GM10248 (cell line): Measurements from ENCODE around the gene C2orf92.
A peak's percentile ranks its signal among the peaks of the same experiment; 100 is the strongest.

Experiments
- CTCF ChIA-PET: fragments of 300-600 bp; sonication (Branson Sonifier 250); formaldehyde crosslinking; extraction: SDS; loops from one replicate; lab custom pipeline; 2021; ENCODE audit warnings: antibody characterized with exemption; lab: Yijun Ruan, JAX
- POLR2A ChIA-PET: fragments of 350-650 bp; sonication (Branson Sonifier 250); formaldehyde crosslinking; extraction: SDS; loops from one replicate; lab custom pipeline; 2020; ENCODE audit warnings: antibody characterized with exemption; lab: Yijun Ruan, JAX
- DNase-seq: peaks from one replicate; pipeline ENCODE4 v3.0.0; 2012; ENCODE audit errors: extremely low spot score
- TF ChIP-seq, protein P1 (sequence below): IDR thresholded peaks from 2 replicates; pipeline ENCODE4 v1.5.1; 2012; ENCODE audit warnings: mild to moderate bottlenecking, low read depth; ENCODE audit errors: extremely low read depth, missing control alignments, control extremely low read depth

C2orf92 gene

DNA sequence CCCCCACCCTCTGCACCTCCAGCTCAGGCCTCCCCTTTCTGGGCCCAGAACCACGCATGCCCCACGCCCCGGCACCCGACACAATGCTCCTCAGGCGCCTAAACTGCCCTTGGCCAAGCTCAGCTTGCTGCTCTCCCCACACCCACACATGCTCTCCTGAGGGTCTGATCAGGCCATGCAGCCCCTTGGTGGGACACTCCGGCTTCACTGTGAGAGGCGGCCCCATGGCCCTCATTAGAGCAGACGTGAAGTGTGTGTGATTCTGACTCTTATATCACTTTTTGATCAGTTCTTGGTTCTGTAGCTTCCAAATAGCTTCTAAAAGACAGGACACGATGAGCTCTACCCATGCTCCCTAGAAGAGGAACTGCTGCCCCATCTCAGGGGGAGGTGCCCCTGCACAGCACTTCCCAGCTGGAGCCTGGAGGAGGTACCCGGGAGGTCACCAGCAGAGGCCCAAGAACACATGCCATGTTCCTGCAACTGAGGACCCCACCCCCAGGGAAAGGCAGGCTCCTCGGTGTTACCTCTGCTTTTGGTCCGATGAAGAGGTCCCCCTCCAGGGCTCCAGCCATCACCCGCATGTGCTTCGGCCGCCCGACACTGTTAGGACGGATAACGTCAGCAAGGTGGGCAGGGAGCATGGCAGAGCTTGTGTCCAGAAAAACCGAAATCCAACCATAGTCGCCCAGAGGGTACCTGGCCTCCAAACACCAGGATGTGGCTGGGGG is 9.3 kb upstream of the C2orf92 start:
- DNase-seq: no peak
- CTCF ChIA-PET: interaction anchor here (1.4 to 7.1 kb wide), 4 partner anchors 9 to 69 kb away, joined by 7 to 54 read pairs (median 11); partner anchors contain the start of gene COX5B
- POLR2A ChIA-PET: interaction anchor here (0.8 to 1.9 kb wide), 4 partner anchors 10 to 15 kb away, joined by 3 to 7 read pairs (median 3); partner anchors contain the start of gene COX5B
- TF ChIP-seq, protein P1, sequence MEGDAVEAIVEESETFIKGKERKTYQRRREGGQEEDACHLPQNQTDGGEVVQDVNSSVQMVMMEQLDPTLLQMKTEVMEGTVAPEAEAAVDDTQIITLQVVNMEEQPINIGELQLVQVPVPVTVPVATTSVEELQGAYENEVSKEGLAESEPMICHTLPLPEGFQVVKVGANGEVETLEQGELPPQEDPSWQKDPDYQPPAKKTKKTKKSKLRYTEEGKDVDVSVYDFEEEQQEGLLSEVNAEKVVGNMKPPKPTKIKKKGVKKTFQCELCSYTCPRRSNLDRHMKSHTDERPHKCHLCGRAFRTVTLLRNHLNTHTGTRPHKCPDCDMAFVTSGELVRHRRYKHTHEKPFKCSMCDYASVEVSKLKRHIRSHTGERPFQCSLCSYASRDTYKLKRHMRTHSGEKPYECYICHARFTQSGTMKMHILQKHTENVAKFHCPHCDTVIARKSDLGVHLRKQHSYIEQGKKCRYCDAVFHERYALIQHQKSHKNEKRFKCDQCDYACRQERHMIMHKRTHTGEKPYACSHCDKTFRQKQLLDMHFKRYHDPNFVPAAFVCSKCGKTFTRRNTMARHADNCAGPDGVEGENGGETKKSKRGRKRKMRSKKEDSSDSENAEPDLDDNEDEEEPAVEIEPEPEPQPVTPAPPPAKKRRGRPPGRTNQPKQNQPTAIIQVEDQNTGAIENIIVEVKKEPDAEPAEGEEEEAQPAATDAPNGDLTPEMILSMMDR: no peak

- POLR2A ChIA-PET: interaction anchor here (1.1 to 1.9 kb wide), 3 partner anchors 10 to 15 kb away, joined by 3 to 7 read pairs (median 3); partner anchors contain the start of gene COX5B
- CTCF ChIA-PET: interaction anchor here (1.2 to 7.1 kb wide), 5 partner anchors 10 to 70 kb away, joined by 3 to 54 read pairs (median 8); partner anchors contain the start of gene COX5B
- no peak for DNase-seq
- TF ChIP-seq, protein P1: no peak
Observed at GRCh38 chr2:97660775-97661389, 8.6 kb upstream of the C2orf92 start.

- CTCF ChIA-PET: interaction anchor here (0.9 to 7.1 kb wide), 9 partner anchors 8 to 71 kb away, joined by 3 to 71 read pairs (median 5); partner anchors contain the start of gene COX5B
Observed at GRCh38 chr2:97661927-97662326, 7.6 kb upstream of the C2orf92 start.

GRCh38 chr2:97662386-97662894 is 7.1 kb upstream of the C2orf92 start:
- TF ChIP-seq, protein P1: no peak
- ChIA-PET POLR2A (interaction anchor here (0.6 to 3.3 kb wide), 6 partner anchors 10 to 321 kb away, joined by 3 to 29 read pairs (median 6); partner anchors contain the start of gene COX5B), CTCF (interaction anchor here (0.9 to 7.1 kb wide), 10 partner anchors 8 to 72 kb away, joined by 3 to 71 read pairs (median 6); partner anchors contain the start of gene COX5B)
- DNase-seq: peak; percentile 67

More at GRCh38 chr2:97661927-97662326, 7.6 kb upstream of the C2orf92 start:
- POLR2A ChIA-PET: interaction anchor here (1.5 to 3.3 kb wide), 4 partner anchors 9 to 16 kb away, joined by 4 to 29 read pairs (median 10); partner anchors contain the start of gene COX5B
- TF ChIP-seq, protein P1: no peak
- no peak for DNase-seq

- ChIA-PET CTCF (interaction anchor here (0.7 to 7.1 kb wide), 9 partner anchors 8 to 72 kb away, joined by 3 to 71 read pairs (median 4); partner anchors contain the start of gene COX5B), POLR2A (interaction anchor here (0.6 to 3.3 kb wide), 6 partner anchors 10 to 321 kb away, joined by 3 to 29 read pairs (median 6); partner anchors contain the start of gene COX5B)
- TF ChIP-seq, protein P1: no peak
- peak; percentile 81 for DNase-seq
Observed at GRCh38 chr2:97662895-97663625, 6.5 kb upstream of the C2orf92 start.

DNA sequence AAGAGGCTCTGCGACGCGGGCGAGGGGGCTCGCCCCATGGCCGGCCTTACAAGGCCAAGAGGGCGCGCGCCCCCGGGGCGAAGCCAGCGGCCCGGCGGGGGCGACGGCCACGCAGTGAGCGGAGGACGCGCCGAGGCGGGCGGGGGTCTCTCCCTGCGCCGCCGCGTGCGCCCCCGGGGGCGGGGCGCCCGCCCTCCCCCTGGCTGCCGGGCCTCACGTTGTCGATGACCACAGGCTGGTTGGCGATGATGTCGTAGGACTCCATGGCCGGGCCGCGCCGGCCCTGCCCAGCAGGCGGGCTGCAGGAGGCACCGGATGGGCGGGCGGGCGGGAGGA is 5.9 kb upstream of the C2orf92 start:
- DNase-seq: no peak
- TF ChIP-seq, protein P1: no peak
- CTCF ChIA-PET: interaction anchor here (0.7 to 7.1 kb wide), 9 partner anchors 10 to 73 kb away, joined by 3 to 71 read pairs (median 9); partner anchors contain the start of gene COX5B
- POLR2A ChIA-PET: interaction anchor here (1.0 to 3.3 kb wide), 5 partner anchors 10 to 803 kb away, joined by 4 to 29 read pairs (median 7); partner anchors contain the start of gene COX5B
